Activated gamma-delta T cell treated with anti-CD3 and anti-CD28 coated beads, Interleukin-2, amount 50 U/mL, for 16 hours (primary cell): Measurements from ENCODE around the gene FASTK.

Source experiments
- DNase-seq: peaks from one replicate; pipeline ENCODE4 v3.0.0-alpha.2; 2020; ENCODE audit warnings: low read depth

Gene FASTK

GRCh38 chr7:151117565-151117964 lies 37.0 kb upstream of the FASTK start:
- DNase-seq = no peak

DNA sequence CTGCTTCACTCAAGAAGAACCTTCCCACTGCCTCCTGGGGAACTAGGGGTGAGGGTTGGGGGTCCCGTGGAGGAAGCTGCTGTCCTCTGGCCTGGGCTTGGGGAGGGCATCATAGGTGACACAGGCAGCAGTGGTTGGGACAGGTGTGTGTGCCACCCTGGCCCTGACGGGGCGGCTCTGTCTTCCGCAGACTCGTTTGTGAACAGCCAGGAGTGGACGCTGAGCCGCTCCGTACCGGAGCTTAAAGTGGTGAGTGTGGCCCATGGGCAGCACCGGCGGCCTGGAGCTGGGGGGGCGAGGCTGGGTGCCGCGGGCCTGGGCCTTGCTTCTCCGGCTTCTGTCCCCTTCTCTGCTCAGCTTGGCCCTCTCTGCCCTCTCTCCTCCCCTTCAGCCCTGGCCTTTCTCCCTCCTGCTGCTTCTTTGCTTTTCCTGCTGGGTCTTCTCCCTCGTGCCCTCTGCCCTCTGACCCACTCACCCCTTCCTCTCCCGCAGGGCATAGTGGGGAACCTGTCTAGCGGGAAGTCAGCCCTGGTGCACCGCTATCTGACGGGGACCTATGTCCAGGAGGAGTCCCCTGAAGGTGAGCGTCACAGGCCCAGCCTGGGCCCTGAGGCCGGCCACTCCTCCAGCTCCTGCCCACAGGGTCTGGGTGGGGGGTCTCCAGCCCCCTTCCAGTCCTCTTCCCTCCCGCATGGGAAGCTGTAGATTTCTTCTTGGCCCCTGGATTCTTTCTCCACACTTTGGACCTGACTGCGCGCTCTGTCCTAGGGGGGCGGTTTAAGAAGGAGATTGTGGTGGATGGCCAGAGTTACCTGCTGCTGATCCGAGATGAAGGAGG lies 36.2 kb upstream of the FASTK start:
- no peak for DNase-seq

- DNase-seq = no peak
Measured at GRCh38 chr7:151115836-151116418, 35.3 kb upstream of the FASTK start.

- no peak for DNase-seq
Measured at GRCh38 chr7:151115121-151115835, 34.7 kb upstream of the FASTK start.

DNA sequence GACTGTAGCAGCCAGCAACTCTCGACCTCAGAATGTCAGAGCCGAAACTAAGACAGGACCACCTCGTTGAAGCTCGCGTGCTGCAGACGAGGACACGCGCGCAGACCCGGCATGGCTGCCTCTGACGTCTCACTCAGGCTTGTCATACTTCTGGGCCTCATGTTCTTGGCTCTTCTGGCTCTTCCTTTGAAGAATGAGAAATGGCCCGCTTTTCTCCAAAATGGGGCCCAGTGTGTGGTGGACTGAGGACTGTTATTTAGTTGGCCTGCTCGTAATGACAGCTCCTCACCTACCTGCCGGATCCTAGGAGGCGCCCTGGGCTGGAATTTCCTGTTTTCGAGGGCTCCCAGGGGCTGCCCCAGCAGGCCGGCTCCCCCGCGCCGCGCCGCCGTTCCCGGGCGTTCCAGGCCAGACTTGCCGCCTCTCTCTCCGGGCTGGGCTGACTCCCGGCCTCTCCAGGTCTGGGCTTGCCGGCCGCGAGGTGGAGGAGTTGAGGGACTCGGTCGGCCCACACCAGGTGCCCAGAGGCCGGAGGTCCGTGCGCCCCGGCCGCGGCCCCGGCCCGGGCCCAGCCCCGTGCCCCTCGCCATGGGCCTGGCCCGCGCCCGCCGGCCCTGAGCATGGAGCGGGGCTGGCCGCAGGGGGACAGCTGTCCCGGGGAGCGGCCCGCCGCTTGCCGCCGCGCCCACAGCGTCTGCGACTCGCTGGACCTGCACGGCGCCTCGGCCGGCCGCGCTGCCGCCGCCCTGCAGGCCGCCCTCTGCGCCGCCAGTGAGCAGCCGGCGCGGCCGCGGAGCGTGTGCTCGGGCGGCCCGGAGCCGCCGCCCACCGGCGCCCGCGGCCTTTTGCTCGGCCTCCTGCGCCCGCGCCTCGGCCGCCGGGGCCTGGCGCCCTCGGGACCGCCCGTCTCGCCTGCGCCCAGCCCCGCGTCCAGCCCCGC lies 33.8 kb upstream of the FASTK start:
- no peak for DNase-seq

DNA sequence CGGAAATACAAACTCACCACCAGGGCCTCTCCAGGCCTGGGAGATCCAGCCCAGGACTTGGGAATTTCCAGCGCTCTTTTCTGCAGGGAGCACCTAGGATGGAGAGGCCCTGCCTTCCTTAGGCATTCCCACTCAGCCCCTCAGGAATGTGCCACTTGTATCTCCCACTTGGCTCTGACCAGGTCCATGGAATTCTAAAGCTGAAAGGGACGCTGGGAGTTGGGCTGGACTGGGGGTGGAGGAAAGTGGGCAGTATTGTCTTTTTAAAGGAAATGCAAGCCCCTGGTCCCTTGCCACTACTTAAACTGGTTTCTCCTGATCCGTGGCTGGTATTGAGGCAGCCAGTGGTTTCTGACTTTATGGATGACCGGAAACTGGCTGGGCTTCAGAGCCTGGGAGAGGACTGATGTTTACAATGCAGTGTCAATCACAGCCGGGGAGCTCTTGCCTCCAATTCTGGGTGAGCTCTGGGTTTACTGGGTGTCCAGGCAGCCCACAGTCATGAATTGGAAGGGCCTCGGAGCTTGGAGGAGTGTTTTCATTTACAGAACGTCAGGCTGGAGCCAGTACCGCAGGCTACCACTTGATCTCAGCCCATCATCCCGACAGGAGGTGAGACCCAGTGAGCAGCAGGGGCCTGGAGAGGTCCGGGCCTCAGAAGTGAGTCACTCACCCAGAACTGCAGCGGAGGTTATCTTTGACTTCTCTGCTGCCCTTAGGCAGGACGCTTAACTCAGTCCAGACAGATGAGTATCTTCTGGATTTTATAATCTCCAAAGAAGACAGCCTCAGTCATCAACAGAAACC lies 32.9 kb upstream of the FASTK start:
- no peak for DNase-seq

GRCh38 chr7:151110941-151111645 lies 30.5 kb upstream of the FASTK start:
- DNase-seq = peak; percentile 54

DNA sequence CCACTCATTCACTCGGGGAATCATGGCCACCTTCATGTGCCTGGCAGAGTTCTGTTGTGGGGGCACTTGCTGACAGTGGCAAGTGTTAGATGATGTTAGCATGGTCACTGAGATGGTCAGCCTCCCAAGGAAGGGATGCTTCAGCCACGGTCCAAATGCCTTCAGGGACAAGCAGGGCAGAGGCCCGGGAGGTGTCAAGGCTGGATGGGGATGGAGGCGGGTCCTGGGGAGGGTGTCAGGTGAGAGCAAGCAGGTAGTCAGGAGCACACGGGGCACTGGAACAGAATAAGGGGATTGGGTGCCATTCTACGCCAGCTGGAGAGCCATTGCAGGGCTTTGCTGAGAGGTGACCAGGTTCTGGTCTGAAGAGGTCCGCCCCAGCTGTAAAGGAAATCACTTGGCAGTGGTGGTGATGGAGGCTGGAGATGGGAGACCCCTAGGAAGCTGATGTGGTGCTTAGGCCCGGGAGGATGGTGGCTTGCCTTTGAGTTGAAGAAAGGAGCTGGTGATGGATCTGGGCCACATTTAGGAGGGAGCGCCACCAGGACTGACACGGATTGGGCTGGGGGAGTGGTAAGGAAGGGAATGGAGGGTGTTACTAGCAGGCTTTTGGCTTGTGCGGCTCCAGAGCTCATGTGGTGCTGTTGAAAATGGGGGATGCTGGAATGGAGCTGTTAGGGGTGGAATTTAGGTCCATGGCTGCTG lies 29.8 kb upstream of the FASTK start:
- no peak for DNase-seq

DNA sequence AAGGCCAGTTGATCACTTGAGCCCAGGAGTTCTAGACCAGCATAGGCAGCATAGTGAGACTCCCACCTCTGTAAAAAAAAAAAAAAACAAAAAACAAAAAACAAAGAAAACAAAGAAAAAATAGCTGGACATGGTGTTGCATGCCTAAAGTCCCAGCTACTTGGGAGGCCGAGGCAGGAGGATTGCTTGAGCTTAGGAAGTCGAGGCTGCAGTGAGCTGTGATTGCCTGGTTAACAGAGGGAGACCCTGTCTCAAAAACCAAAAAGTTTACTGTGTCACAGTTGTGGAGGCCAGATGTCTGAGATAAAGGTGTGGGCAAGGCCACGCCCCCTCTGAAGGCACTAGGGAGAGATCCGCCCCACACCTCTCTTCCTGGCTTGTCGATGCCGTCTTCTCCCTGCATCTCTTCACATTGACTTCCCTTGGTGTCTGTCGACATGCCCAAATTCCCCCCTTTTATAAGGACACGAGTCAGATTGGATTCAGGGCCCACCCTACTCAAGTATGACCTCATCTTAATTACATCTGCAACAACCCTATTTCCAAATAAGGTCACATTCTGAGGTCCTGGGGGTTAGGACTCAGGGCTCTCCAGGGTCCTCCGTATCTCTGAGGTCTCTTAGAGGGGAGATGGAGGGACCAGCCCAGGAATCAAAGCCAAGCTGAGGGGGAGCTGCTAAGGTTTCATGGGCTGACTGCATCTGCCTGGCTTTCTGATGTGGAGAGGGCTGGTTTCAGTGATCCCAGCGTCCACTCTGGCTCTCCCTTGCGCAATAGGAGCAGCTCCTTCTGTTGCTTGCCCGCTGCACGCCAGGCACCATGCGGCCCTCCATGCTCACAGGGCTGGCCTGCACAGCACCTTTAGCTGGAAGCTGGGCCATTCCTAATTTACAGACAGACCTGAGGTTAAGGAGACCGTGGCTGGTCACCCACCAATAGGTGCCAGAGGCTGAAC lies 28.8 kb upstream of the FASTK start:
- no peak for DNase-seq

DNA sequence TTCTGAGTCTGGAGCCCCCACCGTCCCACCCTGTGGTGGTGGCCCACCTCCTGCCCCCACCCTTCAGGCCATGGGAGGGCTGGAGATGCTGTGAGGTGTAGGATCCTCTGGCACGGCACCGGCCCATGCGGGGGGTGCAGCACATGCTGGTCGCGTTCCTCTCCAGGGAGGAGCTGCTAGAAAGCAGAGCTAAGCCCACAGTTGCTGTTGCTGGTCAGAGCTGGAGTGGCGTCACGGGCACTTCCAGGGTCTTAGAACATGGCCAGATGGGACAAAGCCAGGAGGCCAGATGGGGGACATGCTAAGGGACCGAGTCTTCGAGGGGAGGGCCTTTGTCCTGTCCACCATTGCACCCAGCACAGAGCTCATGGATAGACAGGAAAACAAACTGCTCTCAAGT lies 27.3 kb upstream of the FASTK start:
- DNase-seq = no peak

DNA sequence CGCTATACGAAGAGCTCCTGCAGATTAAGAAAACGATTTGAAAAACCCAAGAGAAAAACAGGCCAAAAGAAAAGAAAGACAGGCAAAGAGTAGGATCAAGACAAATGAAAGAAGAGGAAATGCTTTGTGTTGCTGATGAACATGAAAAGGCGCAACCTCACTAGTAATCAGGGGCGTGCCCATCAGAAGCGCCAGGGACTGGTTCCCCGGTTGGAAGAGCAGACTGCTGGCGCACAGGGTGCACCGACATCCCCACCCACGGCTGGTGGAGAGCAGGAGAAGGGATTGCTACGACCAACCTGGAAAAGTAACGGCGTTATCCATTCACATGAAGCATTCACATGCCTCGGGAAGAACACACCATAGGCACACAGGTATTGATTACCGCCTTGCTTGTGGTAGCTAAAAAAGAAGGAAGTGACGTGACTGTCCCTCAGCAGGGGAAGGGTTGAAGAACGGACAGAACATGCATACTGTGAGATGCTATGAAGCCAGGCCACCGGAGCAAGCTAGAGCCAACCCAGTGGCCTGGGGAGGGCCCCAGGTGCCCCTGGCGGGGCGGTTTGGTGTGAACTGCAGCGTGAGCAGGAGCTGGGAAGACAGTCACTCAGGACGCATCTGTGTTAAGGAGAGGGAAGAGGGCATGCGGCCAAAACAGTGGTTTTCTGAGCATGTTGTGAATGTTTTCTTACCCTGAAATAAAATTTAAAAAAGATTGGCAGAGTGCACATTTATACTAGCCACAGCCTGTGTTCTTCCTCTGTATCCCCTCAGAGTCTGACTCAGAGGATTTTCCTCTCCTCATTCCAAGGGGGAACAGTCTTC lies 24.0 kb upstream of the FASTK start:
- no peak for DNase-seq

DNA sequence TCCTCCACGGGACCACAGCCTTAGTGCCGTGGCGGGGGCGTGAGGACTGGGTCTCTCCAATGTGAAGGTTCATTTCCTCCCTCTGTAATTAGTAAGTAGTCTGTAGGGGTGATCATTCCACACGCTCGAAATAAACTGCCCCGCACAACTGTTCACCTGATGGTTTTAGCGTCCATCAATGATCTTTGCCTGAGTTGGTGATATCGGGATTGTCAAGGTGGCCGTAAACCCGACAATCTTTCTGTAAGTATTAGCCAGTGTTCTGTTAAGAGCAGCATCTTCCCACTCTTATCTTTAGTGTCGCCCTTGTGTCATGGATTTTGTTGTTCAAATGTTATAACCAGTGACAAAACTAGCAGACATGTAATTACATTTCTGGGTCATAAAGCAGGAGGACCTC lies 23.4 kb upstream of the FASTK start:
- DNase-seq = no peak

- no peak for DNase-seq
Measured at GRCh38 chr7:151102991-151103390, 22.4 kb upstream of the FASTK start.

DNA sequence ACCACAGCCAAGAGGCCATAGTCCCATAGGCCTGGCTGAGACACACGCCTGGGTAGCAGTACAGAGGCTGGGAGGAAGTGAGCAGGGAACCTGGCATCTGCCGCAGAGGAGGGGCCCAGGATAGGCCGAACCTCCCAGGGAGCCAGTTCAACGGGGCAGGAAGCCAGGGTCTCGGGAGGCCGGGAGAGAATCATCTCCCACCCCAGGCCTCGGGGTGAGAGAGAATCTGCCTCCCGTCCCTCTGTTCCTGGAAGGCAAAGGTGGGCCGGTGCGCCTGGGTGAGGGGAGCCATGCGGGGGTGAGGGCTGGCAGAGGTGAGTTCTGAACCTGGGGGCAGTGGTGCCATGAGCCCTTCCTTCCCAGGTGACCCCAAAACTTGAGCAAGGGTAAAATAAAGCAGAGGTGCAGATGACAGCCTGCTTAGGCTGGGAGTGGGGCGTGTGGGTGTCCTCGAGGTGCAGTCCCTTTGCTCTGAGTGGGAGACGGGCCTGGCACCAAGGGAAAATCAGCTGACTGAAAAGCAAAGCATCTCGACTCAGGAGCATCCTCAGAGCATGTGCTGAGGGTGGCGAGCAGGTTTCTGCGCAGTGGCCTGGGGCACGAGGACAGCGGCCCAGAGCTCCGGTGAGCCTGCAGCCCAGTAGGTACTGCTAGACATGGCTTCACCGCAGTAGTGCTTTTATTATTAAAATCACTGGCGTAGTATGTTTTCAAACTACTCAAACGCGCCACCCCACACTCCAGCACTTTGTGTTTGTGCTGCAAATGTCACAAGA lies 21.2 kb upstream of the FASTK start:
- no peak for DNase-seq

- no peak for DNase-seq
Measured at GRCh38 chr7:151100921-151101320, 20.3 kb upstream of the FASTK start.

DNA sequence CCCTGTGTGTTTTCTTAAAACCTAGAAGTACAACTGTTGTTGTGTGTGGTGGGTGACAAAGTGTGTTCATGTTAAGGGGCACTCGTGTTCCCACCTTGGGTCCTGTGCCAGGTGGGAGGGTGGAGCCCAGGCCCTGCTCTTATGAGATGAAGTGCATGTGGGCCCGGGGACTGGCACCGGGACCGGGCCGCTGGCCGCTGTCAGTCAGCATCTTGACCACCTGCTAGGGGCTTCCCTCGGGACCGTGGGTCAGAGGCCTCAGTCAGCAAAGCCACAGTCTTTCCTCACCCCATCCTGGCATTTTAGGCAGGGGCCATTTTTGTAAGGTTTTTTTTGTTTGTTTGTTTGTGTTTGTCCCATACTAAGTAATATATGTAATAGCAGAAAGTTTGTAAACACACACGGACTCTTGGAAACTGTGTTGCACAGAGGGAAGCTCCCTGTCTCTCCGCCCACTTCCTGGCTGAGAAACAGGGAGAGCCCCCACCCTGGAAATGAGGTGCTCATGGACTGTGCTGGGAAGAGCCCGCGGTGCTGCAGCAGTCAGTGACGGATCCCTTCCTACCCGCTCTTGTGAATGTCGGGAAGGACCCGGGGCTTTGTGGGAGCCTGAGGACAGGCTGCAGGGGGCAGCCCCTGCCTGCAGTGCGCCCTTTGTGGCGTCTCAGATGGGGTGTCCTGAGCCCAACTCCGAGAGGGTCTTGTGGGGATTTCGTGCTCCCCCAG lies 19.0 kb upstream of the FASTK start:
- DNase-seq = no peak
